Measurements from ENCODE around the gene NUTM2D. TPM values are rescaled to one million over a fixed set of nuclear protein-coding genes. Genes with fewer than 3 reads are reported as not detected.
"Not testable (repeated sequence)": the region's sequence is repeated elsewhere in the genome, so short reads cannot be mapped to it uniquely, and the experiment has no call there.

NUTM2D gene
- total RNA-seq, 1 experiment from 2014 or later = 0.19 TPM

- H3K9me2 ChIP-seq (replicated peaks; ENCODE audit: insufficient read depth, low read length); DNase-seq; H3K27me3 ChIP-seq (ENCODE audit: low read length); H3K36me3 ChIP-seq (ENCODE audit: insufficient read depth, low read length); H3K9ac ChIP-seq (ENCODE audit: low read length); H4K20me1 ChIP-seq (ENCODE audit: insufficient read depth, low read depth, low read length); H3K9me3 ChIP-seq (ENCODE audit: low read length); H3K4me3 ChIP-seq (ENCODE audit: low read length); H3K27ac ChIP-seq (ENCODE audit: low read length); H3K4me2 ChIP-seq (ENCODE audit: low read depth, low read length, poor library complexity, severe bottlenecking); H3K79me2 ChIP-seq (ENCODE audit: low read length); H3K4me1 ChIP-seq (ENCODE audit: low read length); H2AFZ ChIP-seq (ENCODE audit: low read length): not testable (repeated sequence)
Measured at GRCh38 chr10:87384283-87384682, 26.7 kb downstream of the NUTM2D start.

- not testable (repeated sequence) for H4K20me1 ChIP-seq (ENCODE audit: insufficient read depth, low read depth, low read length); H3K9me2 ChIP-seq (replicated peaks; ENCODE audit: insufficient read depth, low read length); H3K4me1 ChIP-seq (ENCODE audit: low read length); H3K36me3 ChIP-seq (ENCODE audit: insufficient read depth, low read length); H2AFZ ChIP-seq (ENCODE audit: low read length); H3K4me3 ChIP-seq (ENCODE audit: low read length); H3K4me2 ChIP-seq (ENCODE audit: low read depth, low read length, poor library complexity, severe bottlenecking); H3K27ac ChIP-seq (ENCODE audit: low read length); H3K9ac ChIP-seq (ENCODE audit: low read length); DNase-seq; H3K27me3 ChIP-seq (ENCODE audit: low read length); H3K9me3 ChIP-seq (ENCODE audit: low read length); H3K79me2 ChIP-seq (ENCODE audit: low read length)
Measured at GRCh38 chr10:87385762-87386360, 28.3 kb downstream of the NUTM2D start.

- not testable (repeated sequence) for H3K27ac ChIP-seq (ENCODE audit: low read length); H3K9ac ChIP-seq (ENCODE audit: low read length); H3K27me3 ChIP-seq (ENCODE audit: low read length); H3K79me2 ChIP-seq (ENCODE audit: low read length); H3K9me3 ChIP-seq (ENCODE audit: low read length); H3K36me3 ChIP-seq (ENCODE audit: insufficient read depth, low read length); H3K4me3 ChIP-seq (ENCODE audit: low read length); H2AFZ ChIP-seq (ENCODE audit: low read length); H4K20me1 ChIP-seq (ENCODE audit: insufficient read depth, low read depth, low read length); H3K4me1 ChIP-seq (ENCODE audit: low read length); H3K9me2 ChIP-seq (replicated peaks; ENCODE audit: insufficient read depth, low read length); DNase-seq; H3K4me2 ChIP-seq (ENCODE audit: low read depth, low read length, poor library complexity, severe bottlenecking)
Measured at GRCh38 chr10:87391360-87391759, 33.8 kb downstream of the NUTM2D start.

- H3K36me3 ChIP-seq (ENCODE audit: insufficient read depth, low read length); H3K9me2 ChIP-seq (replicated peaks; ENCODE audit: insufficient read depth, low read length); H3K79me2 ChIP-seq (ENCODE audit: low read length); H3K9ac ChIP-seq (ENCODE audit: low read length); H2AFZ ChIP-seq (ENCODE audit: low read length); H3K9me3 ChIP-seq (ENCODE audit: low read length); H4K20me1 ChIP-seq (ENCODE audit: insufficient read depth, low read depth, low read length); H3K4me3 ChIP-seq (ENCODE audit: low read length); H3K27ac ChIP-seq (ENCODE audit: low read length); DNase-seq; H3K4me2 ChIP-seq (ENCODE audit: low read depth, low read length, poor library complexity, severe bottlenecking); H3K4me1 ChIP-seq (ENCODE audit: low read length); H3K27me3 ChIP-seq (ENCODE audit: low read length): not testable (repeated sequence)
Measured at GRCh38 chr10:87396206-87396605, 38.7 kb downstream of the NUTM2D start.

GRCh38 chr10:87398436-87398835 is 40.9 kb downstream of the NUTM2D start:
- DNase-seq; H4K20me1 ChIP-seq (ENCODE audit: insufficient read depth, low read depth, low read length); H3K4me2 ChIP-seq (ENCODE audit: low read depth, low read length, poor library complexity, severe bottlenecking): not testable (repeated sequence)

GRCh38 chr10:87407516-87408467 is 50.2 kb downstream of the NUTM2D start:
- not testable (repeated sequence) for H3K4me2 ChIP-seq (ENCODE audit: low read depth, low read length, poor library complexity, severe bottlenecking); DNase-seq

More at GRCh38 chr10:87398436-87398835, 40.9 kb downstream of the NUTM2D start:
- not testable (repeated sequence) for H3K9ac ChIP-seq (ENCODE audit: low read length); H3K4me3 ChIP-seq (ENCODE audit: low read length); H3K4me1 ChIP-seq (ENCODE audit: low read length); H2AFZ ChIP-seq (ENCODE audit: low read length); H3K79me2 ChIP-seq (ENCODE audit: low read length); H3K27ac ChIP-seq (ENCODE audit: low read length); H3K27me3 ChIP-seq (ENCODE audit: low read length); H3K36me3 ChIP-seq (ENCODE audit: insufficient read depth, low read length); H3K9me2 ChIP-seq (replicated peaks; ENCODE audit: insufficient read depth, low read length); H3K9me3 ChIP-seq (ENCODE audit: low read length)

GRCh38 chr10:87413921-87414320 is 56.4 kb downstream of the NUTM2D start:
- not testable (repeated sequence) for H3K27me3 ChIP-seq (ENCODE audit: low read length); H4K20me1 ChIP-seq (ENCODE audit: insufficient read depth, low read depth, low read length); H3K4me1 ChIP-seq (ENCODE audit: low read length); H3K9me3 ChIP-seq (ENCODE audit: low read length); H3K9me2 ChIP-seq (replicated peaks; ENCODE audit: insufficient read depth, low read length); H3K27ac ChIP-seq (ENCODE audit: low read length); DNase-seq; H3K4me2 ChIP-seq (ENCODE audit: low read depth, low read length, poor library complexity, severe bottlenecking); H3K4me3 ChIP-seq (ENCODE audit: low read length); H3K9ac ChIP-seq (ENCODE audit: low read length); H3K36me3 ChIP-seq (ENCODE audit: insufficient read depth, low read length); H3K79me2 ChIP-seq (ENCODE audit: low read length); H2AFZ ChIP-seq (ENCODE audit: low read length)

More at GRCh38 chr10:87407516-87408467, 50.2 kb downstream of the NUTM2D start:
- H3K79me2 ChIP-seq (ENCODE audit: low read length); H2AFZ ChIP-seq (ENCODE audit: low read length); H3K4me3 ChIP-seq (ENCODE audit: low read length); H3K27ac ChIP-seq (ENCODE audit: low read length); H3K9ac ChIP-seq (ENCODE audit: low read length); H3K9me2 ChIP-seq (replicated peaks; ENCODE audit: insufficient read depth, low read length); H3K27me3 ChIP-seq (ENCODE audit: low read length); H4K20me1 ChIP-seq (ENCODE audit: insufficient read depth, low read depth, low read length); H3K36me3 ChIP-seq (ENCODE audit: insufficient read depth, low read length); H3K4me1 ChIP-seq (ENCODE audit: low read length); H3K9me3 ChIP-seq (ENCODE audit: low read length): not testable (repeated sequence)

Data from Karpas-422 (cell line).